RPMI8226 (cell line): ENCODE results near the gene ASCL2.
A peak's percentile ranks its signal among the peaks of the same experiment; 100 is the strongest.
"Not testable (repeated sequence)": the region's sequence is repeated elsewhere in the genome, so short reads cannot be mapped to it uniquely, and the experiment has no call there.

Source experiments
- DNase-seq: peaks from one replicate; pipeline ENCODE4 v3.0.0-alpha.2; 2015

Gene ASCL2

GRCh38 chr11:2296913-2297622, 26.7 kb upstream of the ASCL2 start:
- no peak for DNase-seq

GRCh38 chr11:2295971-2296912, 25.9 kb upstream of the ASCL2 start:
- no peak for DNase-seq

DNA sequence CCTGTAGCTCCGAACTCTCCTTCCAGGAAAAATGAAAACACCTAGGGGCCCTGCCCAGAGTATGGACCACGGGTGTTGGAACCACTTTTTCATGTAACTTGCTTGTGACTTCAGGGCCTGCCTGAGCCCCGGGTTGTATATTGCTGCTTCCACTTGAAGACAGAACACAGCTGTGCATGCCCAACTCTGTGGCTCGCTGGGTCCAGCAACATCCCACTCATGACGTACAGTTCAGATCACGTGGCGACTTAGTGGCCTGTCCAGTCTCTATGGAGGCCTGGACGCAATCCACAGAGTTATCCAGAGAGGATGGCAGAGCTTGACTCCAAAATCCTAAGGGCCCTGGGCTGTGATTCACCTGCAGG, 24.5 kb upstream of the ASCL2 start:
- no peak for DNase-seq

DNA sequence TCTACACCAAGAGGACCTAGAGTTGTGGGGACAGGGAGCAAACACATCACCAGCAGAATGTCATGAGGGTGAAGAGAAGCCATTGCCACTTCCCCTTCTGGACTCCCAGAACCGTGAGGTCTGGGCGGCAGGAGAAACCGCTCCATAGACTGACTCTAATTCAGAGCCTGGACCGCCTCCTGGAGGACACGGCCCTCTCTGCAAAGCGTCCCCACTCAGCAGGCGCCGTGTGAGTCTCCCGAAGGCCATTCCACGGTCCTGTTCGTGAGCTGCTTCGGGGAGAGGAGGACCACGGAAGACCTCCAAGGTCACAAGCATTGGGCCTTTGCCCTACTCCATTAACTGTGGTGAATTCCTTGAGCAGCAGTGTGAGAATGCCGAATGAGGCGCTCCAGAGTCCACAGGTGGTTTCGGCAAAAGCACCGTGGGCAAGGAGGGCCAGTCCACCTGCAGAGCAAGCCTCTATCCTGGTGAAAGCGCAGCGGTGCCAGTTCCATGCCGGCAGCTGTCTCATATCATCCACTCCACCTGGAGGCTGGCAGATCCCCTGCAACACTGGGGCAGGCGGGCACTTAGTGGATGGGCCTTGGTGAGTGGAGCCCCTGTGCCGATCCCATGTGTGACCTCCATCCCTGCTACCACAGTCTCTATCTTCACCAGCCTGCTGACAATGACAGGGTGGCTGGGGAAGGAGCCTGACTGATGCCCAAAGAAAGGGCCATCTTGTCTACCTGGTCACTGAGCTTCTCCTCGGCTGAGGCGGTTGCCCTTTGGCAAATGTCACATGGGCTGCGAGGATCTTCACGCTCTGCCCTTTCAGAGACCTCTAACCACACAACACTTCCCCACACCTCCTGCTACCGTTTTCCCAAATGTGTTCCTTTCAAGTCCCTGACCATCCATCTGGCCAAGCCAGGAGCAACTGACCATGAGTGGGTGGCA, 23.9 kb upstream of the ASCL2 start:
- DNase-seq = peak; percentile 30

DNA sequence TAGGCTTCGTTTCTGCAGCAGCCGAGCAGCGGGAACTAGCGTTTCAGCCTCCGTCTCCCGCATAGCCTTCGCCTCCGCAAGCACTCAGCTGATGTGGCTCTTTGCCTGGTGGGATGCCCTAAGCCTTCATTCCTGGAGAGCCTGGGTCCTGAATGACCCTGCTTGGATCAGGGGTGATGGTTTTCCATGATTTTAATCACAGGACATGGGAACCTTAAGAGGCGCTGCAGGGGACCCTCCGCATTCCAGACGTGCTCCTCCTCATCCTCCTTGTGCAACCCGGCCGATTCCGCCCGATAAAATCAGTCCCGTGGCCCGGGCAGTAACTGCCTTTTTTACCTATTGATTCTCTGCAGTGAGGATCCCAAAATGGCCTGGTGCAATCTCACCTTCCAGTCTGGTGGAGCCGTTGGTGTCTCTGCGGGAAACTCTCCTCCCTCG, 23.2 kb upstream of the ASCL2 start:
- no peak for DNase-seq

GRCh38 chr11:2290351-2290841, 20.0 kb upstream of the ASCL2 start:
- DNase-seq = no peak

DNA sequence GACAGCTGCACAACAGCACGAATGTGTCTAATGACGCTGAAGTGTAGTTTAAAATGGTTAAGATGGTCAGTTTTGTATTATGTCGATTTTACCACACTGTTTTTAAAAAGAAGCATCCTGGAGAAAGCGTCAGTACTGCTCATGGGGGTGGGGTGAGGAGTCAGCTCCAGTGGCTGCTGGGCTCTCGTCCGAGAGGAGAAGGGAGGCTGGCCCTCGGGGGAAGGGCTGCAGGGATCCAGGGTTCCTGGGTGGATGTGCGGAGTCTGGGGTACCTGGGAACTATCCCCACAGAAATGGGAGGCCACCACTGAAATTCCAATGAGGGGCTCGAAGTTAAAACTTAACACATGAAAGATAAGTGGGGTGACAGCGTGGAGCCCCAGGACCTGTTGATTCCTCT, 19.5 kb upstream of the ASCL2 start:
- DNase-seq = no peak

GRCh38 chr11:2289350-2289749, 19.0 kb upstream of the ASCL2 start:
- DNase-seq = no peak

GRCh38 chr11:2287091-2287490, 16.7 kb upstream of the ASCL2 start:
- no peak for DNase-seq

- not testable (repeated sequence) for DNase-seq
Measured at GRCh38 chr11:2286350-2286749, 16.0 kb upstream of the ASCL2 start.

GRCh38 chr11:2280208-2280607, 9.8 kb upstream of the ASCL2 start:
- DNase-seq = no peak

DNA sequence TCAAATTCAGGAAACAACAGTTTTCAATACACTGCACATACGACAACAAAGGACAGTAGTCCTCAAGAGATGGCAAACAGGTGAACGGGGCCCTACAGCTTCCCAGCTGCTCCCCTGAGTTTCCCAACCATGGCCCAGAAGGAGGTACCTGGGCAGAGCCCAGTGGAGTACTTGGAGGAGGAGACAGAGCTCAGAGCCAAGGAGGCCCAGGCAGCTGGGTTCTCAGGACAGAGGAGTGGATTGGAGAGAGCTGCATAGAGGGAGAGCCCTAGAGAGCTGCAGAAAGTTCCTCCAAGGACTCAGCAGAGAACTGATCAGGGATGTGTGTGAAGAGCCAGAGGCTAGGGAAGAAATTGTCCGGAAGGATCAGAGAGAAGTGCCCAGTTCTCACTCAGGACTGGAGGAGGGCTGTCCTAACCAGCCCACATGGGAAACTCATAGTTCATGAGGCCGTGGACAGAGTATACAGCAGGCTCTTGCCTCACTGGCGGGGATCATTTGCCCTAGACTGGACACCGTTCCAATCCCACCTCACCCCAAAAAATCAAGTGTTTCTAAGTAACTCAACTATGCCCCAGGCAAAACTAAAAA, 7.6 kb upstream of the ASCL2 start:
- DNase-seq = no peak

DNA sequence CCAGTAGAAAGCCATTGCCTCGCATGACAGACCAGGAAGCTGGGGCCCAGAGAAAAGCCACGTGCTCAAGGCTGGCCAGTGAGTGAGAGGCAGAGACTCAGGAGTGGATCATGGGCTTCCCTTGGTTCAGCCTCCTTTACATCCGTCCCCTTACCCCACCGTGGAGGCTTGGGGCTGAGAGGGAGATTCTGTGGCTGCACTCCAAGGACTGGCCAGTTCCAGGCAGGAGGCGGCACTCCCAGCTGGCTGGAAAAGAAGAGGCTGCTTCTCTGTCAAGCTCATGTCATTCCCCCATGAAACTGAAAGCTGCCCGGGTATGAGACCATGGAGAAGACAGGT, 6.6 kb upstream of the ASCL2 start:
- no peak for DNase-seq

DNA sequence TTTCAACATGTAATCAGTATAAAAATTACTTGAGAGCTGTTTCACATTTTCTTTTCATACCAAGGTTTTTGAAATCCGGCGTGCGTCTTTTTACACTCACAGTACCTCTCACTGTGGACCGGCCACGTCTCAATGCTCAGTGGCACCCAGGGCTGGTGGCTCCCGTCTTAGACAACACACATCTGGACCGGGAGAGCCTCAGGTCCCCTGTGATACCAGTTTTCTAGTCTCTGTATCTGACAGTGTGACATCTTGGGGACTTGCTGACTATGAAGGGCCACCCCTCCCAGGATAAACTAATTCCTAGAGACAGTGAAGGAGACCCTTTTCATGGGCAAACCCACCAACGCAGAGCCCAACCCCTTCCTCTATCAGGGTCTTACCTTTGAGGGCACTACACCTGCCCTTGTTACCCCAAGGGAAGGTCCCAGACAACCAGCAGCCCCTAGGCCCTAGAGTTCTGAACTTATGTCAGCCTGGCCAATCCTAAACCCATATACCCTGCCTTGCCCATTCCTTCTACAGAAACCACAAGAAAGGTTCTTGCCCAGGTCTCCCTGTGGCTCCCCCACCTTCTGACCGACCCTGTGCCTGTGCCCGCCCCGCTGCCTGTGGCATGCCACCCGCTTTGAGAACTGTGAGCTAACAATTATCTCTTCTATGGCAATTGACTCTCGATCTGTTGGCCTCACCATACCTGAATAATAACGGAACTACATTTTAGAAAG, 6.1 kb upstream of the ASCL2 start:
- DNase-seq = no peak

DNA sequence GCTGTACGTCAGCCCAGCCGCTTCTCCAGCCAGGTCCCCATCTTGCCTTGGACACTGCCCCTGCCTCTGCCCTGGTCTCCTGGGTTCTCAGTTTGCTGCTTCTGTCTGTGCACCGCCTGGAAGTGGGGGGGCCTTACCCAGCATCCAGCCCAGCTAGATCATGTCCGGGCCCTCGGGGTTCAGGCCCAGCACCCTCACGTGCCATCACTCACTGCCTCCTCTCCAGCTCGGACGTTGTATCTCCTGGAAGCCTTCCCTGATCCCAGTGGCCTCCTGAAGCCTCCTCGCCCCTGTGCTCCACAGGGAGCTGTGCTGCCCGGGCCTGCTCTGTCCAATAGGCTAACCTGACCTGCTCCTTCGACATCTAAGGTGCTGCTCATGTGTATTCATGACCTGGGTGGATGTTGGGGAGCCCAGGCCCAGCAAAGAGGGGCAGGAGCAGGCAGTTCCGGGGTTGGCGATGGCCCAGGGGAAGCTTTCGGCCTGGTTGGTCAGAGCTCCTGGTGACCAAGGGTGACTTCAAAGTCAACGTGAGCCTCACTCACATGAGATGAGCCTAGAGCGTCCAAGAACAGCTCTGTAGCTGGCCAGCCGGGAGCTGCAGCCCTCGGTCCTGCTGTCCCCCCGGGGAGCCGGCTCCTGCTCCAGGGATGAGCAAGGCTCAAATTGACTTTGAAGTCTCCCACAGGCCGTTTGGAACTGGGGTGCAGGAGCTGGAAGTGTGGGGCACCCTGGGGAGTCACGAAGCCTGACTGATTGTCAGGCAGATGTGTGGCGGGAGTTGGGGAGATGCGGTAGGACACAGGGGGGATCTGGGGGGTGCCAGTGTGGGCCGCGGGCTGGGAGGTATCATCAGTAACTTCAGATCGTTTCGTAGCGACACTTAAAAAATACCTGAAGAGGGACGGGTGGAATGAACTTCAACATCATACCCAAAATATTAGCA, 5.2 kb upstream of the ASCL2 start:
- no peak for DNase-seq

DNA sequence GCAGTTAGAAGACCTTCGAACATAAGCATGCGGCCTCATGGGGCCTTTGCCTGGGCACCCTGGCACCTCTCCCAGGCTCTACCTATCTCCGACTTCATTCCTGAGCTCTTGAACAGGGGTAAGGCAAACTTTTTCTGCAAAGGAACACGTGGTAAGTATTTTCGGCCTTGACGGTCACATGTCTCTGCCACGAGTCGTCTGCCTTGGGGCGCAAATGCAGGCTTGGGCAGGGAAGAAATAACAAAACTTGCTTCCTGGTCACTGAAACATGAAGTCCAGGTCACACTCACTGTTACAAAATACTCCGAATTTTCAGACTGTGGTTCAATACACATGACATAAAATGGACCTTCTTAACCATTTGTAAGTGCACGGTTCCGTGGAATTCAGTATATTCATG, 3.4 kb upstream of the ASCL2 start:
- no peak for DNase-seq

DNA sequence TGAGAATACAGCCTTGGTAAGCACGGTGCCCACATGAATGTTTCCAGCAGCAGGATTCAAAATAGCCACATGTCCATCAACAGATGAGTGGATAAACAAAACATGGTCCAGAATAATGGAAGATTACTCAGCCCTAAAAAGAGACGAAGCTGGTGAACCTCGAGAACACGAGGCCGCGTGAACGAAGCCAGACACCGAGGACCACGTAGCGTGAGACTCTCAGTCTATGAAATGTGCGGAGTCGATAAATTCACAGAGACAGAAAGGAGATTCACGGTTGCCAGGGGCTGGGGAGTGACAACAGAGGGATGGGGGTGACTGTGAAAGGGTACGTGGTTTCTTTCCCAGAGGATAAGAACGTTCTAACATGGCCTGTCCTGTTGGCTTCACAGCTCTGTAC, 2.9 kb upstream of the ASCL2 start:
- no peak for DNase-seq

- no peak for DNase-seq
Measured at GRCh38 chr11:2272946-2273280, 2.5 kb upstream of the ASCL2 start.

GRCh38 chr11:2272228-2272945, 2.0 kb upstream of the ASCL2 start:
- no peak for DNase-seq
